HG03354 (cell line): ENCODE results near the gene ITPR1.
A peak's percentile ranks its signal among the peaks of the same experiment; 100 is the strongest.

Experiments used
- ATAC-seq: cut with Tn5 transposase; IDR thresholded peaks from one replicate; pipeline ENCODE4 v1.9.1; 2021; ENCODE audit warnings: mild to moderate bottlenecking; ENCODE audit not compliant: unreplicated experiment, poor library complexity, severe bottlenecking

ITPR1 gene

GRCh38 chr3:4476496-4476895 lies 16.7 kb upstream of the ITPR1 start:
- ATAC-seq, result no peak

GRCh38 chr3:4478261-4478660 lies 14.9 kb upstream of the ITPR1 start:
- no peak for ATAC-seq

GRCh38 chr3:4491855-4492207 lies 1.3 kb upstream of the ITPR1 start:
- ATAC-seq, result no peak

GRCh38 chr3:4492208-4493013 lies 737 bp upstream of the ITPR1 start:
- ATAC-seq, result peak; percentile 20

- ATAC-seq, result no peak
These were observed 1.1 kb downstream of the ITPR1 start for GRCh38 chr3:4493941-4494894.

GRCh38 chr3:4494895-4495264 lies 1.7 kb downstream of the ITPR1 start:
- peak; percentile 22 for ATAC-seq

- ATAC-seq, result no peak
These were observed 2.3 kb downstream of the ITPR1 start for GRCh38 chr3:4495294-4496086.

GRCh38 chr3:4496087-4496452 lies 2.9 kb downstream of the ITPR1 start:
- no peak for ATAC-seq

- no peak for ATAC-seq
These were observed 4.0 kb downstream of the ITPR1 start for GRCh38 chr3:4497005-4497692.

GRCh38 chr3:4497843-4498324 lies 4.7 kb downstream of the ITPR1 start:
- no peak for ATAC-seq

GRCh38 chr3:4498446-4498845 lies 5.3 kb downstream of the ITPR1 start:
- no peak for ATAC-seq

- no peak for ATAC-seq
These were observed 8.3 kb downstream of the ITPR1 start for GRCh38 chr3:4501437-4501836.

GRCh38 chr3:4501927-4502326 lies 8.8 kb downstream of the ITPR1 start:
- no peak for ATAC-seq

GRCh38 chr3:4503050-4503449 lies 9.9 kb downstream of the ITPR1 start:
- peak; percentile 62 for ATAC-seq

GRCh38 chr3:4504340-4505261 lies 11.5 kb downstream of the ITPR1 start:
- ATAC-seq, result no peak

- ATAC-seq, result no peak
These were observed 12.8 kb downstream of the ITPR1 start for GRCh38 chr3:4505688-4506558.

- ATAC-seq, result no peak
These were observed 13.4 kb downstream of the ITPR1 start for GRCh38 chr3:4506559-4507023.
